Left lung (tissue), 10 donors: ENCODE results near the gene MANF. TPM values are rescaled to one million over a fixed set of nuclear protein-coding genes. Genes with fewer than 3 reads are reported as not detected.
A peak's percentile ranks its signal among the peaks of the same experiment; 100 is the strongest.

Source experiments
- ATAC-seq: fragments of 200-7000 bp; cut with Tn5 transposase; one replicate; pipeline ENCODE4 v1.9.1; 2020; ENCODE audit warnings: moderate library complexity
- DNase-seq, 4 donors: peaks; one replicate each; pipeline ENCODE4 v3.0.0-alpha.2; 2013 to 2020
- H3K27ac ChIP-seq, 2 donors: fragments of 200-600 bp; sonication (generic) in 1 of 2; one replicate each; pipeline versions ENCODE4 v1.5.0 to v1.8.0; 2020 to 2021
- H3K27me3 ChIP-seq, 2 donors: fragments of 200-600 bp; sonication (generic) in 1 of 2; one replicate each; pipeline versions ENCODE4 v1.5.0 to v1.8.0; 2020 to 2021
- H3K36me3 ChIP-seq, 2 donors: fragments of 200-600 bp; sonication (generic) in 1 of 2; one replicate each; pipeline versions ENCODE4 v1.5.0 to v1.8.0; 2020 to 2021
- H3K4me1 ChIP-seq, 2 donors: fragments of 200-600 bp; one replicate each; pipeline ENCODE4 v1.8.0; 2021
- H3K4me3 ChIP-seq, 2 donors: fragments of 200-600 bp; sonication (generic) in 1 of 2; one replicate each; pipeline versions ENCODE4 v1.5.0 to v1.8.0; 2020 to 2021; ENCODE audit warnings: mild to moderate bottlenecking in 1 of 2
- H3K9me3 ChIP-seq, 2 donors: fragments of 200-600 bp; sonication (generic) in 1 of 2; one replicate each; pipeline versions ENCODE4 v1.5.0 to v1.8.0; 2020 to 2021
- intact Hi-C, 2 donors: fragments of 100-400 bp; cut with DNase I; formaldehyde crosslinking; loops; one replicate each; pipeline versions ENCODE4 v1.11.2 to v1.14.2; 2022
- polyA plus RNA-seq, 6 donors: library from polyadenylated mRNA; unstranded; fragments of 120-200 nt; gene quantifications; one replicate each; pipeline ENCODE4 v1.2.1, GENCODE V29; 2013; ENCODE audit not compliant: insufficient read length in 6 of 6
- total RNA-seq, 2 donors: library from RNA; stranded (reverse); fragmentation: NEBNext Ultra II Directional; extraction: Animal tissue kit (Norgen Biotek cat#: 25700); gene quantifications; one replicate each; pipeline ENCODE4 v1.2.1, GENCODE V29; 2021
- TF ChIP-seq, protein P1 (sequence below), 2 donors: fragments of 200-600 bp; sonication (generic) in 1 of 2; IDR thresholded peaks; one replicate each; pipeline versions ENCODE4 v1.5.0 to v1.8.0; 2021; ENCODE audit warnings: antibody characterized with exemption in 2 of 2
- donor health status: DM: no; HTN: yes; CAD: no.
- donor health status: DM: no; HTN: no; CAD: no.

Gene MANF
- total and polyA plus RNA-seq, 8 donors, result 87.7 to 187 (median 99.3) TPM

DNA sequence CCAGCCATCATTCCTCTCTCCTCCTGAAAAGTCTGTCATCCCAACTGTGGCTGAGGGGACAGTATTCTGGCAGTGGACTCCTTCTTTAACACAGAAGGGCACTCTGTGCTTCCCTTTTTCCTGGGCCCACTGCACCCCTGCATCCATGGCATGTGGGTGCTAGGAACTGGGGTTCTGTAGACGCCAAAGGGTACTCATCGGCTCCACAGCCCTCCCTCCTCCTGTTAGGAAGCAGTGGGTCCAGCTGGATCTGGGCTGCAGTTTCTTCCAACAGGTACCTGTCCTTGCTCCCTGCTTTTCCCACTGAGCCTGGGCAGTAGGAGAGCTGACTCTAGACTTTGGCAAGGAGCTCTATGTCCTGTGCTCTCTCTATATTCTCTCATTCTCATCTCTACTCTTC is 6.4 kb upstream of the MANF start:
- Histone ChIP-seq H3K4me1 (peaks cover 0 to 5% of the 10 kb centered on the region in 2 donors), H3K9me3 (no peaks in the 10 kb centered on the region), H3K27me3 (no peaks in the 10 kb centered on the region), H3K27ac (no peak overlapping the region), H3K36me3 (no peaks in the 10 kb centered on the region), H3K4me3 (no peak overlapping the region)
- TF ChIP-seq, protein P1, sequence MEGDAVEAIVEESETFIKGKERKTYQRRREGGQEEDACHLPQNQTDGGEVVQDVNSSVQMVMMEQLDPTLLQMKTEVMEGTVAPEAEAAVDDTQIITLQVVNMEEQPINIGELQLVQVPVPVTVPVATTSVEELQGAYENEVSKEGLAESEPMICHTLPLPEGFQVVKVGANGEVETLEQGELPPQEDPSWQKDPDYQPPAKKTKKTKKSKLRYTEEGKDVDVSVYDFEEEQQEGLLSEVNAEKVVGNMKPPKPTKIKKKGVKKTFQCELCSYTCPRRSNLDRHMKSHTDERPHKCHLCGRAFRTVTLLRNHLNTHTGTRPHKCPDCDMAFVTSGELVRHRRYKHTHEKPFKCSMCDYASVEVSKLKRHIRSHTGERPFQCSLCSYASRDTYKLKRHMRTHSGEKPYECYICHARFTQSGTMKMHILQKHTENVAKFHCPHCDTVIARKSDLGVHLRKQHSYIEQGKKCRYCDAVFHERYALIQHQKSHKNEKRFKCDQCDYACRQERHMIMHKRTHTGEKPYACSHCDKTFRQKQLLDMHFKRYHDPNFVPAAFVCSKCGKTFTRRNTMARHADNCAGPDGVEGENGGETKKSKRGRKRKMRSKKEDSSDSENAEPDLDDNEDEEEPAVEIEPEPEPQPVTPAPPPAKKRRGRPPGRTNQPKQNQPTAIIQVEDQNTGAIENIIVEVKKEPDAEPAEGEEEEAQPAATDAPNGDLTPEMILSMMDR (IDR thresholded peaks at IDR 0.05), result no peak
- DNase-seq (no peak), ATAC-seq (no peak)
- intact Hi-C loops, result loop anchor here in 1 of 2 donors (10.0 kb wide), 1 partner anchor 274 kb away; no protein-coding TSS in a partner anchor

GRCh38 chr3:51379301-51379700 is 5.8 kb upstream of the MANF start:
- H3K4me3 ChIP-seq, result no peak overlapping the region
- peaks cover 0 to 11% of the 10 kb centered on the region in 2 donors for H3K4me1 ChIP-seq
- DNase-seq (peak in 1 of 4 donors; percentile 55), ATAC-seq (no peak)
- TF ChIP-seq, protein P1 (IDR thresholded peaks at IDR 0.05), result no peak
- no peaks in the 10 kb centered on the region for H3K27me3 ChIP-seq
- H3K36me3 ChIP-seq, result no peaks in the 10 kb centered on the region
- intact Hi-C loops, result loop anchor here in 1 of 2 donors (10.0 kb wide), 1 partner anchor 274 kb away; no protein-coding TSS in a partner anchor
- no peak overlapping the region for H3K27ac ChIP-seq
- H3K9me3 ChIP-seq, result no peaks in the 10 kb centered on the region

DNA sequence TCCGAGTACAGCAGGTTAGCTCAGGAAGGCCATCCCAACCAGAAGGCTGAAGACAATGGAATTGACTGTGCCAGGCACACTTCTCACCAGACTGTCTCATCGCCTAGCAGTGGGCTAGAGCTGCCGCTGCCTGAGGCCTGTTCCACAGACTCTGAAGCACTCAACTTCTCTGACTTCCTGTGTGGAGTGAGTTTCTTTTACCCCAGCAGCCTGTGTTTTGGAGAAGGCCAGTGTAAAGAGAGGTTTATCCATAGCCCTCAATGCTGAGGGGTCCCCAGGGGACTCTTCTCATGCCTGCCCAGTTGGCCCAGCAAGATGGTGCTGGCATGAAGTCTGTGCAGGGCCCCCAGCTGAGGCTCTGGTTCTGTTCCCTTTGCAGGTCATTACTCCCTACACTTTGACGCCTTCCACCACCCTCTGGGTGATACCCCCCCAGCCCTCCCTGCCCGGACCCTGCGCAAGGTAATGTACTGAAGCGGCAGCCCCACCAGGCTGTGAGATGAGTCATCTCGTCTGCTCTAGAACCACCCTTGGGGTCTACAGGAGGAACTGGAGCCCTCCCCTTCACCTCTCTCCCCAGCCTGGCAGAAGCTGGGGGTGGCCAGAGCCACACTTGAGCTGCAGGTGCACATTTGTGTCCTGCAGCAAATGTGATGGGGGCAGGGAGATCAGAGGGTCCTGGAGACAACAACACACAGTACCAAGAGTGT is 5.2 kb upstream of the MANF start:
- DNase-seq (no peak), ATAC-seq (no peak)
- Histone ChIP-seq H3K27ac (no peak overlapping the region), H3K36me3 (no peaks in the 10 kb centered on the region), H3K4me3 (no peak overlapping the region), H3K27me3 (no peaks in the 10 kb centered on the region), H3K9me3 (no peaks in the 10 kb centered on the region), H3K4me1 (peaks cover 0 to 11% of the 10 kb centered on the region in 2 donors)
- TF ChIP-seq, protein P1 (IDR thresholded peaks at IDR 0.05), result no peak
- intact Hi-C loops, result loop anchor here in 1 of 2 donors (10.0 kb wide), 1 partner anchor 275 kb away; no protein-coding TSS in a partner anchor

DNA sequence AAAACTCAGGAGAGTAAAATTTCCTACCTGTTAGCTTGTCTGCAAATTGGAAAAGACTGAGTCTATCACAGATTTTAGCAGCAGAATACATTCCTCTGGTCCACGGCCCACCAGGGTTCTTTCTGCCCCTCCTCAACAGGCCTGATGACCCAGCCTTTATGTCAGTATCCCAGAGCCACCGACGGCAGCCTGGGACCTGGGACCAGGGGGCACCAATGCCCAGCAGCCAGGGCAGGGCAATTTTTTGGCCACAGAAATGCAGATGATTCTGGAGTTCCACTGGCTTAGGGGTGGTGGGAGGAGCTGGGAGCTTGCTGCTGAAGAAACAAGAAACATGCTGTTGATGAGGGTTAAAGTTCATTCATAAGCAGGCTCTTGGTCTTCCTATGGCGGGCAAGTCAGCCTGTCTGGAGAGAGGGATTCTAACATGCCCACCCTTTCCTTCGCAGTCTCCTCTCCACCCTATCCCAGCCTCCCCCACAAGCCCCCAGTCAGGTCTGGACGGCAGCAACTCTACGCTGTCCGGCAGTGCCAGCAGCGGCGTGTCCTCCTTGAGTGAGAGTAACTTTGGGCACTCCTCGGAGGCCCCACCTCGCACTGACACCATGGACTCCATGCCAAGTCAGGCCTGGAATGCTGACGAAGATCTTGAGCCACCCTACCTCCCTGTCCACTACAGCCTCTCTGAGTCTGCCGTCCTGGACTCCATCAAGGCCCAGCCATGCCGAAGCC is 4.3 kb upstream of the MANF start:
- H3K4me3 ChIP-seq, result no peak overlapping the region
- intact Hi-C loops, result no loop called here
- no peaks in the 10 kb centered on the region for H3K36me3 ChIP-seq
- no peak for ATAC-seq
- no peaks in the 10 kb centered on the region for H3K27me3 ChIP-seq
- DNase-seq, result peak in 1 of 4 donors; percentile 71
- peaks cover 1 to 11% of the 10 kb centered on the region in 2 donors for H3K4me1 ChIP-seq
- no peaks in the 10 kb centered on the region for H3K9me3 ChIP-seq
- TF ChIP-seq, protein P1 (IDR thresholded peaks at IDR 0.05), result no peak
- H3K27ac ChIP-seq, result no peak overlapping the region

DNA sequence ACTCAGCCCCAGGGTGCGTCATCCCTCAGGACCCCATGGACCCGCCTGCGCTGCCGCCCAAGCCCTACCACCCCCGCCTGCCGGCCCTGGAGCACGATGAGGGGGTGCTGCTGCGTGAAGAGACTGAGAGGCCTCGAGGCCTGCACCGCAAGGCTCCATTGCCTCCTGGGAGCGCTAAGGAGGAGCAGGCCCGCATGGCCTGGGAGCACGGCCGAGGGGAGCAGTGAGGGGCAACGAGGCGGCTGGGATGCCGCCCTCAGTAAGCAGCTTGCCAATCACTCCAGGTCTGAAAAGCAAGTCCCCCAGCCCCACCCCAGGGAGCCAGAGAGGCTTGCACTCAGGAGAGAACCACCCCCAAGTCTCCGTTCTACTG is 3.8 kb upstream of the MANF start:
- Histone ChIP-seq H3K36me3 (no peaks in the 10 kb centered on the region), H3K9me3 (no peaks in the 10 kb centered on the region), H3K4me1 (peaks cover 7 to 14% of the 10 kb centered on the region in 2 donors), H3K27ac (no peak overlapping the region), H3K27me3 (no peaks in the 10 kb centered on the region), H3K4me3 (no peak overlapping the region)
- DNase-seq (peak in 1 of 4 donors; percentile 72), ATAC-seq (no peak)
- TF ChIP-seq, protein P1 (IDR thresholded peaks at IDR 0.05), result no peak
- intact Hi-C loops, result no loop called here
